T47D (cell line): ENCODE results near the gene ODF4.
"Not testable (repeated sequence)": the region's sequence is repeated elsewhere in the genome, so short reads cannot be mapped to it uniquely, and the experiment has no call there.

Experiments used
- DNase-seq, 2 experiments: peaks; one replicate each; pipeline versions ENCODE4 v3.0.0 to v3.0.0-alpha.2; 2011 to 2012; ENCODE audit warnings: low read depth in 1 of 2, low spot score in 1 of 2
- JUND ChIP-seq: IDR thresholded peaks from 2 replicates; pipeline ENCODE4 v1.6.1; 2012; ENCODE audit warnings: low read depth
- in situ Hi-C: cut with HindIII; loops from 2 replicates; pipeline ENCODE4 v1.10.0; 2016; ENCODE audit warnings: low sequenced_read_pairs, low pct_unique_long_range_greater_than_20kb

Gene ODF4

DNA sequence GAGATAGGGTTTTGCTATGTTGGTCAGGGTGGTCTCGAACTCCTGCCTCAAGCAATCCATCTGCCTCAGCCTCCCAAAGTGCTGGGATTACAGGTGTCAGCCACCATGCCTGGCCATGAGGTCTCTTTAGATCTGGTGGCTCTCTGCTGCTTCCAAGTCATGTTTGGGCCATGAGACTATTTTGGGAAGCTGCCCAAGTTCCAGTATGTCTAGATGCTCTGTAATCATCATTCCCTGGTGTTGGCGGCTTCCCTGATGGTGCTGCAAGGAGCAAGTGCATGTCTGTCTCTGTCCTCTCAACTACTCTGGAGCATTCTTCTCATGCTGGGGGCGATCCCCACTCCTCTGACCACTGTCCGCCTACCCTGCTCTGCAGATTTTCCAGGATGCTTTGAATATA, 6.4 kb upstream of the ODF4 start:
- no peak for TF ChIP-seq JUND
- in situ Hi-C loops = no loop called here
- no peak for DNase-seq

GRCh38 chr17:8337802-8338752, 1.6 kb upstream of the ODF4 start:
- no peak for TF ChIP-seq JUND
- in situ Hi-C loops = no loop called here
- no peak for DNase-seq

GRCh38 chr17:8338753-8339140, 893 bp upstream of the ODF4 start:
- in situ Hi-C loops = no loop called here

GRCh38 chr17:8341456-8341855, 1.8 kb downstream of the ODF4 start:
- in situ Hi-C loops = no loop called here
- TF ChIP-seq JUND = no peak
- DNase-seq = no peak

More at GRCh38 chr17:8338753-8339140, 893 bp upstream of the ODF4 start:
- no peak for TF ChIP-seq JUND
- DNase-seq = no peak

GRCh38 chr17:8345052-8345690, 5.5 kb downstream of the ODF4 start:
- peak in 1 of 2 experiments; percentile 48 for DNase-seq
- in situ Hi-C loops = no loop called here
- TF ChIP-seq JUND = no peak

- in situ Hi-C loops = no loop called here
- no peak for TF ChIP-seq JUND
Measured at GRCh38 chr17:8345951-8346665, 6.5 kb downstream of the ODF4 start.

GRCh38 chr17:8347001-8347400, 7.4 kb downstream of the ODF4 start:
- DNase-seq, in situ Hi-C loops: not testable (repeated sequence)

More at GRCh38 chr17:8345951-8346665, 6.5 kb downstream of the ODF4 start:
- peak; percentile 43 to 89 for DNase-seq

GRCh38 chr17:8350339-8350738, 10.7 kb downstream of the ODF4 start:
- DNase-seq = no peak
- in situ Hi-C loops = no loop called here
- TF ChIP-seq JUND = no peak

DNA sequence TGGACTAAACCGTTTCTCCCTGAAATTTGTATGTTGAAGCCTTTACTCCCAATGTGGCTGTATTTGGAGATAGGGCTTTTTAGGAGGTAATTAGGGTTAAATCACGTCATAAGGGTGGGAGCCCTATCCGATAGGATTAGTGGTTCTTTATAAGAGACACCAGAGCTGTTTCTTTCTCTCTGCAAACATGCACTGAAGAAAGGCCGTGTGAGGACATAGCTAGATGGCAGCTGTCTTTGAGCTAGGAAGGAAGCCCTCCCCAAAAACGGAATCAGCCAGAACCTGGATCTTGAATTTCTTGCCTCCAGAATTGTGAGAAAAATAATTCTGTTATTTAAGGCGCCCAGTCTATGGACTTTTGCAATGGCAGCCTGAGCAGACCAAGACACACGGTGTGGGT, 14.1 kb downstream of the ODF4 start:
- in situ Hi-C loops = no loop called here
- no peak for TF ChIP-seq JUND

GRCh38 chr17:8354236-8354635, 14.6 kb downstream of the ODF4 start:
- in situ Hi-C loops = no loop called here
- TF ChIP-seq JUND = no peak
- no peak for DNase-seq

More for the DNA sequence above, 14.1 kb downstream of the ODF4 start:
- no peak for DNase-seq

- DNase-seq = no peak
- no peak for TF ChIP-seq JUND
- in situ Hi-C loops = no loop called here
Measured at GRCh38 chr17:8357910-8358309, 18.3 kb downstream of the ODF4 start.

DNA sequence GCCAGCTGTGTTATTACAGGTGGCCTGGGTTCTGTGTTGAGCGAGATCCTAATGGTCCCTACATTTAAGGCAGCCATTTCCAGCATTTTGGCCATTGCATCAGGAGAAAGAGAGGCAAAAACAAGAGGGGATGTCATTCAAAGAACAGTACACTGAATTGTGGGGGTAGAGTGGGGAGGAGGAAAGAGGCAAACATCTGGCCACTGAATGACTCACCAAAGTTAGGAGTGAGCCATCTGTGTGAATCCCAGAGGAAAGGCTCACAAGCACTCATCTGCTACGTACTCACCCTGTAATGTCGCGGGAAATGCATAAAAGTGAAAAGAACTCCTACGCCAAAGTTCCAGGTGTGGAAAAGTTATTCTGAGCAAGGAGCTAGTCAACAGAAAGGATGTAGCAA, 20.1 kb downstream of the ODF4 start:
- in situ Hi-C loops = no loop called here
- DNase-seq = no peak
- TF ChIP-seq JUND = no peak

DNA sequence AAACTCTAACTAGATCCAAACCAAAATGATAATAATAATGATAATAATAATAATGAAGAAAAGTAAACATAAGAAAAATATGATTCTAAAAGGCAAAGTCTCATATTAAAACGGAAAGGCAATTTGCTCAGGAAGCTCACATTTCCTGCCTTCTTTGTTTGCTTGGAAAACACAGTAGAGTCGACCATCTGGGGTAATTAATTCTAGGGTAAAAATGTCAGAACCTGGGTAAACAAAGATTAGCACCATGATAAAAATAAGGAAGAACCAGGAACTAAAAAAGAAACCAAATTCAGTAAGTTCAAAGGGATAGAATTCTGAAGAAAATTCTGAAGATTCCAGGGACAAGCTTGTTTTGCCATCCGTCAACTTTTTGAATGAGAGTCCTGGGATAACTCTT, 20.6 kb downstream of the ODF4 start:
- in situ Hi-C loops = no loop called here
- TF ChIP-seq JUND = no peak
- DNase-seq = no peak
